Measurements from ENCODE around the gene NKTR.
"Not testable (repeated sequence)": the region's sequence is repeated elsewhere in the genome, so short reads cannot be mapped to it uniquely, and the experiment has no call there.

The NKTR gene

DNA sequence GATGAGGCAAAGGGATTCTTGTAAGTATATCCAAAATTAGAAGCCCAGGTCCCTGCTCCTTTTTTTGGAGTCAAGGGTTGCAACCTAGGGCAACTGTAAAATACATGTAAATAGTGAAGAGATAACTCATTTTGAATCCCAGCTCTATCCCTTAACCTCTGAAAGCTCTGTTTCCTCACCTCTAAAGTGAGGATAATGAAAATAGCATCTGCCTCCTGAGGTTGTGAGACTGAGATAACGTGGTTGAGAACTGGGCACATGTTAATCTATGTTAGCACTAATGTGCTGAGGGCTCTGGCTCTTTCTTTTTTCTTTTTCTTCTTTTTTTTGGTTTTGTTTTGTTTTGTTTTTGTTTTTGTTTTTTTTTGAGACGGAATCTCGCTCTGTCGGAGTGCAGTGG, 4.8 kb upstream of the NKTR start:
- no peak for DNase-seq (ENCODE audit: low read depth in 2 of 2)

DNA sequence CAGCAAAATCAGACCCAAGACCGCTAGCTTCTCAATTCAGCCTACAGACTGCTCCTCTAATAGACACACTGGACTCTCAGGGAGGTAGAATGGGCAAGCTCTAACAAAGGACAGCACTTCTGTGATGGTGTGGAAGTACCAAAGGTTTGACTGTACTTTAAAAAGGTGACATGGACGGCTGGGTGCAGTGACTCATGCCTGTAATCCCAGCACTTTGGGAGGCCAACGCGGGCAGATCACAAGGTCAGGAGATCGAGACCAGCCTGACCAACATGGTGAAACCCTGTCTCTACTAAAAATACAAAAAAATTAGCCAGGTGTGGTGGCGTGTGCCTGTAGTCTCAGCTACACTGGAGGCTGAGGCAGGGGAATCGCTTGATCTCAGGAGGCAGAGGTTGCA, 3.4 kb upstream of the NKTR start:
- DNase-seq (ENCODE audit: low read depth in 2 of 2), result not testable (repeated sequence)

DNA sequence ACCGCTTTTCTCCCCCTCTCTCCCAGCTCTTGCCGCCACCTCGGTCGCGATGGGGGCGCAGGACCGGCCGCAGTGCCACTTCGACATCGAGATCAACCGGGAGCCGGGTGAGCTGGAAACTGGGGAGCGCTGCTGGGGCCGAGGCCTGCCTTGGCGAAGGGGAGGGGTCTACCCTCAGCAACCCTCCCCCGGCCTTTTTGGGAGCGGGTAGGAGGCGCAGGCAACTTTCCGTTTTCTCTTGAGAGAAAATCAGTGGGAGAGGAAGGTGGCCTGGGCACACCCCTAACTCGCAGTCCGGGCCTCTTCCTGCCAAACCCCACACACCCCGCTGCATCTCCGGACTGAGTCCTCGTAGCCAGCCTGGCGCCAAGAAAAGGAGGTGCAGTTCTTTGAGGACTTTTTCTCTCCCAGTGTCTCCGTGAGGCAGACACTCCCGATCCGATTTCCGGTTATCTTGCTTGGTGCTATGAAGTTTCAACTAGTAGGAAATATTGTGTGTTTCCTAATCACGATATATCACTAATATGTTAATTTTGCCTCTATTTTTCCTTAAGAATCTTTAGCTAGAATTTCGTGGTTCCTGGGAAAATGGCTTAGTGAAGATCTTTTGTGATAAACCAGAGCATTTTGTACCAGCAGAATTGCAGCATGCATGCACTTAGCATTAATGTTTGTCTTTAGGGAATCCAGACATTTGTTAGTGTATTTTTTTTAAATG, 631 bp downstream of the NKTR start:
- peak; percentile 15 to 25 for DNase-seq (ENCODE audit: low read depth in 2 of 2)

DNA sequence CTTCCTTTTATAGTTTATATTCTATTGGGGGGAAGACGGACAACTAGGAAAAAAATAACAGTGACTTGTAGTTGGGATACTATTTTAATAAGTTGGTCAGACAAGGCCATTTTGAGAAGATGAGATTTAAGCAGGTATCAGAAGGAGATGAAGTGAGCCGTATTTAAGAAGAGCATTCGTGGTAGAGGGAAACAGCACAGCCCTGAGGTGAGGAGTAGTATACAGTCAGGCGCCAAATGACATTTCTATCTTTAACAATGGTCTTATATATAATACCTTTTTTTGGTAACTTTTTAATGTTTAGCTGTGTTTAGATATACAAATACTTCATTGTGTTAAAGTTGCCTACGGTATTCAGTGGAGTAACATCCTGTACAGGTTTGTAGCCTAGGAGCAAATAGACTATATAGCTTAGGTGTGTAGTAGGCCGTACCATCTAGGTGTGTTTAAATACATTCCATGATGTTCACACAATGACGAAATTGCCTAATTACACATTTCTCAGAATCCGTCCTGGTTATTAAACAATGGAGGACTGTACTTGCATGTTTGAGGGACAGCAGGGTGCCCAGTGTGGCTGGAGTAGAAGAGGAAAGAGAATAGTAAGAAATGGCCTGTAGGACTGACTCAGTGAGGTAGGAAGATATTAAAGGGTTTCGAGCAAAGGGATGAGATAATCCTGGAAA, 1.6 kb downstream of the NKTR start:
- no peak for DNase-seq (ENCODE audit: low read depth in 2 of 2)

DNA sequence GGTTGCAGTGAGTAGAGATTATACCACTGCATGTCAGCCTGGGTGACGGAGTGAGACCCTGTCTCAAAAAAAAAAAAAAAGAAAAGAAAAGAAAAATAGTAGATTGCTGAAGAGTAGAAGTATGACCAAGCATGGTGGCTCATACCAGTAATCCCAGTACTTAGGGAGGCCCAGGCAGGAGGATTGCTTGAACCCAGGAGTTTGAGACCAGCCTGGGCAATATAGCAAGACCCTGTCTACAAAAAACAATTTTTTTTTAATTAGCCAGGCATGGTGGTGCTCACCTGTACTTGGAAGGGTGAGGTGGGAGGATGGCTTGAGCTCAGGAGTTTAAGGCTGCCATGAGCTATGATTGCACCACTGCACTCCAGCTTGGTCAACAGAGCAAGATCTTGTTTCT, 2.5 kb downstream of the NKTR start:
- DNase-seq (ENCODE audit: low read depth in 2 of 2), result no peak

DNA sequence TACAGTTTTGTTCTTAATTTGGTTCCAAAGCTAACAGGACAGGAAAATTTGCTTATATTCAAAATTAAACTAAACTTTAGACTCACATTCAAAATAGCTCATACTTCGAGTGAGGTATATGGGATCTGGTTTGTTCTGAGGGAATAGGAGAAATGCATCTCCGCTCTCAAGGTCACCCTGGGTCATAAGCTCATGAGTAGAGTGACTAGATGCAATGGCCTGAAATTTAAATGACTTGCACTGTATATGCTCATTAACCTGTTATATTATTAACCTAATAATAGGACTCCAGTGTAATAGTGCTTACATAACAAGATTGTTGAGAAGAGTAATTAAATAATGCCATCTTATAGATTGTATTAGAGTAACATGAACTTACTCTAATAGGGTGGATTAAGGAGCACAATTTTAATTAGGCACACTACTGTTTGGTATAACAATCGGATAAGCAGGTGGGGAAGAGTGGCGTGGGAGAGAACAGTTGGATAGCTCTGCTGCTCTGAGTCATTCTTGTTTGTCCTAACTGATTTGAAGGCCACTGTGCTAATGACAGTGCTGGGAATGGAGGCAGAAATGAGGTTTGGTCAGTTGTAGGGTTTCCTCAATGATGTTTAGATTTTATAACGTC, 5.2 kb downstream of the NKTR start:
- DNase-seq (ENCODE audit: low read depth in 2 of 2), result no peak

DNA sequence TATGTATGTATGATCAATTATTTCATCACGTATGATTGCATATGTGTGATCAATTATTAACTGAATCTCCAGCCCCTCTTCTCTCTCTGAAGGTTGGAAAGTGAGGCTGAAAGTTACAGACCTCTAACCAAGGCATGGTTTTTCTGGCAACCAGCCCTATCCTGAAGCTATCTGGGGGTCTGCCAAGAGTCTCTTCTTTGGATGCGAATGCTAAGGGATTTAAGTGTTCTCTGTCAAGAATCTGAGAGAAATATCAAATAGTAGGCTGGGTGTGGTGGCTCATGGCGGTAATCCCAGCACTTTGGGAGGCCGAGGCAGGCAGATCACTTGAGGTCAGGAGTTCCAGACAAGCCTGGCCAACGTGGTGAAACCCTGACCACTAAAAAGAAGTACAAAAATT, 8.1 kb downstream of the NKTR start:
- DNase-seq (ENCODE audit: low read depth in 2 of 2), result peak; percentile 3 to 5

DNA sequence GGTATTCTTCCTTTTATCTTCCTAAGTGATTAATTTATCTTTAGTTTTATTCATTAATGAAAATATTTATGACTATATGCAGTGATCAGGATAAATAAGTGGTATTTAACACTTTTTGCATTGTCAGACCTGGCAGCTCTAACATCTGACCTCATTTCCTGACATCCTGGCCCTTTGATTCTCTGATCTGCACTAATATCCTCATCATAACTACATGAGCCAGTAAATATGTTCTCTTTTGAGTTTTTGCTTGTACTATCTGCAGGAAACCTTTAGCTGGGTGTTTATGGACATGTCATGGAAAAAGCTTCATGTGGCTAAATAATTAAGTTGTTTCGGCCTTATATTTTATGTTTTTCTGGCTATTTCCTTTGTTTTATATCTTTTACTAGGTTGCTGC, 10.5 kb downstream of the NKTR start:
- no peak for DNase-seq (ENCODE audit: low read depth in 2 of 2)

DNA sequence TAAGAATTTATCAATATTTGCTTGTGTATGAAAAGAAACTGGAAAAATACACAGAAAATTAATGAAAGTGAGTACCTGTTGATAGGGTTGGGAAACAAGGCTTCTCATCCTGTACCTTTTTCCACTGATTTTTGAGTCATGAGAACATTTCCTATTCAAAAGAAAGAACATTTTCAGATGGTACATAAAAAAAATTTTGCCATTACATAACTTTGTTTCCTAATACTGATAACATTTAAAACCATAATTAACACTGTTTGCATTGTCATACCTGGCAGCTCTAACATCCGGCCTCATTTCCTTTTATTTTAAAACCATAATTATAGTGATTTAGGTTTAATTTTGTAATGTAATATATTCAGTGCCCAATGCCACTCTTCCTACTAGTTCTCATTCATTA, 11.7 kb downstream of the NKTR start:
- no peak for DNase-seq (ENCODE audit: low read depth in 2 of 2)

DNA sequence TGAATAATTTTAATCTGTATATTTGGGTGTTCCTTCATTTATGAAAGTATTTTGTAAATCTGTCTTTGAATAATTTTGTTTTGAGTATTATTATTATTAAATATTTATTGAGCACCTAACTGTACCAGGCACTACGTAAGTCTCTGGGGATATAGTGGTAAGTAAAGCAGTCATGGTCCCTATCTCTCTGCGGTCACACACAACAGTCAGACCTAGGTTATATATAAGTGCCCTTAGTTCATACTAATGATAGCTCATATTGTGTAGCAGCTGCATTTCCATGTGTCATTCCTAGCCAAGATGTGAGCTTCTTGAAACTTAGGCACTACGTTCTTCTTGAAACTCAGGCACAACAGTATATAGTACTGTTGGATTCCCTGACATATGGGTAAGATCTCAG, 12.4 kb downstream of the NKTR start:
- no peak for DNase-seq (ENCODE audit: low read depth in 2 of 2)

DNA sequence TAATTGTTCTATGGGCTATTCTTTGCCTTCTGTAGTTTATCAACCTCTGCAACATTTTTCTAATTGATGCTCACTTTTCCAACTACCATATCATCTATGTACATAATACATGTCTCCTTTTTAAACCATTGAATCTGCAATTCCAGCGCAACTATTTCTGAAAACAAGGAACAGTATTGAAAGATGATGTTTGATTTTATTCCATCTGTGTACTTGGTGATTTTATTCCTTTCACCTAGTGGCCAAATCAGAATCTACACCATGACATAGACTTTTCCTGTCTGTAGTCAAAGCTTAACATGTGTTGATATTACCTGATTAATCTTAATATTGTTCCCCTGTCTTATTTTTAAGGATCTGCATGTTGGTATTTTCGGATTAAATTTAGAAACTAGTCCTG, 13.0 kb downstream of the NKTR start:
- DNase-seq (ENCODE audit: low read depth in 2 of 2), result no peak

DNA sequence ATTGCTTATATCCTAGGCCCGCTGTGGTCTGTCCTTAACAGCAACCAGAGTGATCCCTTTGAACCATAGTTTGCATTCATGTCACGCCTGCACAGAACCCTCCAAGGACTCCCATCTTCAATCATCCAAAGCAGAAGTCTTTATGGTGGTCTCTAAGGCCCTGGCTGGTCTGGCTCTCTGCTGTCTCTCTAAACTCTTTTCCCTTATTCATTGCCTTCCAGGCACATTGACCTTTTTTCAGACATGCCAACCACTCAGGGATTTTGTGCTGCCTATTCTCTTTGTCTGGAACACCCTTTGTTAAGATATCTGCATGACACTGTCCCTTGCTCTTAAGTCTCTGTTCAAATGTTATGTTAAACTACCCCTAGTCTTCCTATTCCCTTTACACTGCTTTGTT, 31.1 kb downstream of the NKTR start:
- no peak for DNase-seq (ENCODE audit: low read depth in 2 of 2)

DNA sequence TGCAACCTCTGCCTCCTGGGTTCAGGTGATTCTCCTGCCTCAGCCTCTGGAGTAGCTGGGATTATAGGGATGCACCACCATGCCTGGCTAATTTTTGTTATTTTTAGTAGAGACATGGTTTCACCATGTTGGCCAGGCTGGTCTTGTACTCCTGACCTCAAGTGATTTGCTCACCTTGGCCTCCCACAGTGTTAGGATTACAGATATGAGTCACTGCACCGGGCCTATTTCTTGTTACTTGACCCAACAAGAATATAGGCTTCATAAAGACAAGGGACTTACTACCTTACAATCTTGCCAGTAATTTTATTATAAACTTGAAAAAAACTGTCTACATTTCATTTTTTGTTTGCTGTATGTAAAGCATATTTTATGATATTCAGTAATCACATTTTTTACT, 31.7 kb downstream of the NKTR start:
- DNase-seq (ENCODE audit: low read depth in 2 of 2), result no peak

DNA sequence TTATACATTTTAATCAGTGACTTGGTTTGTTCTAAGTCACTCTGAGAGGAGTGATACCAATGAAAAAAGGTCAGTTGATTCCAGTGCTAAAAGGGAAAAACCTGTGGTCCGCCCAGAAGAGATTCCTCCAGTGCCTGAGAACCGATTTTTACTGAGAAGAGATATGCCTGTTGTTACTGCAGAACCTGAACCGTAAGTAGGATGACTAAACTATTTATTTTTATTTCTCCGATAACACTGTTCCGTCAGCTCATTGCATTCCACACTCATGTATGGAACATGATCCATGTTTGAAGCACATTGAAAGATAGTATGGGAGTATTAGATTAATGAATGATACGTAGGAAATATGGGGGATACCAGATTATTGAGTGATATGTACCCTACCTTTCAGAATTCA, 33.1 kb downstream of the NKTR start:
- no peak for DNase-seq (ENCODE audit: low read depth in 2 of 2)

DNA sequence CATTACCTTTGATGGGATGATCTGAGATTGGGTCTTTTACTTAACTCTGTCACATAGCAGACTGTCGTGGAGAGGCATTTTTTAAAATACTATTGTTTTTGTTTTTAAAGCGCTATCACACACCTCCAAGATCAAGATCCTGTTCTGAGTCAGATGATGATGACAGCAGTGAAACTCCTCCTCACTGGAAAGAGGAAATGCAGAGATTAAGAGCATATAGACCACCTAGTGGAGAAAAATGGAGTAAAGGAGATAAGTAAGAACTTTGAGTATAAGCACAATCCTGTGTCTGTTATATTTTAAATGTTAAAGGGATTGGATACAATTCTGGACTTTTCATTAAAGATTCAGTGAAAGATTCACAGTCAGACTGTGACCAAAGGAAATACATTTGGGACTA, 34.6 kb downstream of the NKTR start:
- DNase-seq (ENCODE audit: low read depth in 2 of 2), result no peak

DNA sequence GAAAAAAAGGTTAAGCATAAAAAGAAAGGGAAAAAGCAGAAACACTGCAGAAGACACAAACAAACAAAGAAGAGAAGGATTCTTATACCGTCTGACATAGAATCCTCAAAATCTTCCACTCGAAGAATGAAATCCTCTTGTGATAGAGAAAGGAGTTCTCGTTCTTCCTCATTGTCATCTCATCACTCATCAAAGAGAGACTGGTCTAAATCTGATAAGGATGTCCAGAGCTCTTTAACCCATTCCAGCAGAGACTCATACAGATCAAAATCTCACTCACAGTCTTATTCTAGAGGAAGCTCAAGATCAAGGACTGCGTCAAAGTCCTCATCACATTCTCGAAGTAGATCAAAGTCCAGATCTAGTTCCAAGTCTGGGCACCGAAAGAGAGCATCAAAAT, 36.5 kb downstream of the NKTR start:
- no peak for DNase-seq (ENCODE audit: low read depth in 2 of 2)

DNA sequence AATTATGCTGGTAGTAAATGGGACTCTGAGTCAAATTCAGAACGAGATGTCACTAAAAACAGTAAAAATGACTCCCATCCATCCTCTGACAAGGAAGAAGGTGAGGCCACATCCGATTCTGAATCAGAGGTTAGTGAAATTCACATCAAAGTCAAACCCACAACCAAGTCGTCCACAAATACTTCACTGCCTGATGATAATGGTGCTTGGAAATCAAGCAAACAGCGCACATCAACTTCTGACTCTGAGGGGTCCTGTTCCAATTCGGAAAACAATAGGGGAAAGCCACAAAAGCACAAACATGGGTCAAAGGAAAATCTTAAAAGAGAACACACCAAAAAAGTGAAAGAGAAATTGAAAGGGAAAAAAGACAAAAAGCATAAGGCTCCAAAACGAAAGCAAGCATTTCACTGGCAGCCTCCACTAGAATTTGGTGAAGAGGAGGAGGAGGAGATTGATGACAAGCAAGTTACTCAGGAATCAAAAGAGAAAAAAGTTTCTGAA, 37.9 kb downstream of the NKTR start:
- no peak for DNase-seq (ENCODE audit: low read depth in 2 of 2)

DNA sequence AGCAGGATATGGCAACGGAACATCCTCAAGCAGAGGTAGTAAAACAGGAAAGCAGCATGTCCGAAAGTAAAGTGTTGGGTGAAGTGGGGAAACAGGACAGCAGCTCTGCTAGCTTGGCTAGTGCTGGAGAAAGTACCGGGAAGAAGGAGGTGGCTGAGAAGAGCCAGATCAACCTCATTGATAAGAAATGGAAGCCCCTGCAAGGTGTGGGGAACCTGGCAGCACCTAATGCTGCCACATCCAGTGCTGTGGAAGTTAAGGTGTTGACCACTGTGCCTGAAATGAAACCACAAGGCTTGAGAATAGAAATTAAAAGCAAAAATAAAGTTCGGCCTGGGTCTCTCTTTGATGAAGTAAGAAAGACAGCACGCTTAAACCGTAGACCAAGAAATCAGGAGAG, 38.7 kb downstream of the NKTR start:
- DNase-seq (ENCODE audit: low read depth in 2 of 2), result no peak

DNA sequence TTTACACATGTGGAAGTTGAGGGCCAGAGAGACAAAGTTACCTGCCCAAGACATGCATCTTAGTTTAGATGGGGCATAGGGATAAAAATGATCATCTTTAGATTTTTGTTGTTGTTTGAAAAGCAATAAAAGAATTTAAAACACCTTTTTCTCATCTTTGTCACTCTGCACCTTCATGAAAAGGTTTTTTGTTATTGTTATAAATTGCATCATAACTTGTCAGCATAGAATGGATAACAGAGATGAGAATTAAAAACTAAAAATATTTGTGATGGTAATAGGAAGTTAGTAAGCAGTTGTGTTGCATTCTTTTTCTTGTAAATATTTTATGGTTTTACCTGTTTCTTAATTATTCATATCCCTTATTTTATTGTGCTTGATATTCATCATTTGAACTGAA, 39.6 kb downstream of the NKTR start:
- no peak for DNase-seq (ENCODE audit: low read depth in 2 of 2)

DNA sequence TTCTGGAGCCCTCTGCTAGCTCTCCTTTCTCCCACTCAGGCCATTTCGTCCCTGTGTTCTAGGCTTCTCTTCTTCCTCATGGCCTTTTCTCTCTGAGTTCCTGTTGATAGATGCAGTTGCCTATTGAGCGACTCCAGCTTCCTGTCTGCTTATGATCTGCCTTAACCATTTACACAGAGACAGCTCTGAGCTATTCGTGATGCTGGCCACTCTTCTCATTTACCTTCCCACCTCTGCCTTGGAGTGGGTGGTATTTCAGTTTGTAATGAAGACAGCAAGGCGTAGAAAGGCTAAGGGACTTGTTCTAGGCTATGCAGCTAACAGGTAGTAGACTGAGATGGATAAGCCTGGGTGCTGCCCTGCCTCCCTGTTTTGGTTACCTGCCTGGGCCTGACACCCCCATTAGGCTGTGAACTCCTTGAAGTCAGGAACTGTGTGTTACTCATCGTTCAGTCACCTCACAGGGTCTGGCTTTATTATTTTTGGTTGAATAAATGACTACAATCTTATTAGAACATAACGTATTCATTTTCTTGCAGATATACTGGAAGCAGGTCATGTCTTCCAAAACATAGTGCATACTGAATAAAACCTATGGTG, 40.4 kb downstream of the NKTR start:
- DNase-seq (ENCODE audit: low read depth in 2 of 2), result no peak

DNA sequence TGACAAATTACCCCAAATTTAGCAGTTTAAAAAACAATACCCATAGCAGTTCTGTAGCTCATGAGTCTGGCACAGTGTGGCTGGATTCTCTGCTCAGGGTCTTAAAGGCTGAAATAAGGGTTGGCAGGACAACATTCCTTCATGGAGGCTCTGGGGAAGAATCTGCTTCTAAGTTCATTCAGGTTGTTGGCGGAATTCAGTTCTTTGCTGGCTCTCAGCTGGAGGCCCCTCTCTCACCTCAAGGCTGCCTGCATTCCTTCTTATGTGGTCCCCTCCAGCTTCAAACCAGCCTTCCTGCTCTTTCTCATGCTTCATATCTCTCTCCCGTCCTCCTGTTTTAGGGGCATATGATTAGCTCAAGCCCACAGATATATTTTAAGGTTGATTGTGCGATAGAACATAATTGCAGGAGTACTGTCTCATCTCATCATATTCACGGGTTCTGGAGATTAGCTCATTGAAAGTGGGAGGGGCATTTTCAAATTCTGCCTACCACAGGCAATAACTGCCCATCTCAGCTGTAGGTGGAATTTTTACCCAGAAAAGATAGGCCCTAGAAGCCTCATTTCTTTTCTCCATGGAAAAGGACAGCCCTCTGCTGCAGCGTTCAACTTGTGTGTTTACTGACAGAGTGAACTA, 47.5 kb downstream of the NKTR start:
- no peak for DNase-seq (ENCODE audit: low read depth in 2 of 2)

DNA sequence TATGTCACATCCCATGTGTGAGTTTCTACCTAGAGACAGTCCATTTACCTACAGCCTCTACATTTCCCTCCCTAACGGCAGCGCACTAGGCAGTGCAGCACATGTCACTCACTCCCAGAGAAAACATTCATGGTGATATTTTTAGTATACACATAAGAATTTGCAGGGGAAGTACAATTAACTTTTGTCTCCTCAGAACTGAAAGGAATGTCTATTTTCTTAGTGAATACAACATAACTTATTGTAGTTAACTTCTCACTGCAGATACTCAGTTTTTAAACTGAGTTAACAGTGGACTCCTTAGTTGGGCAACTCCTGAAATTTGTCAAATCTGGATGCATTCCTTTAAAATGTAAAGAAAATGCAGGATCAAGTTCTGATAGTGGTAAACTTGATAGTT, 48.5 kb downstream of the NKTR start:
- DNase-seq (ENCODE audit: low read depth in 2 of 2), result no peak

Measured in fibroblast of skin of left biceps (primary cell).